A549 (cell line): ENCODE data around the gene CDHR5. TPM values are rescaled to one million over a fixed set of nuclear protein-coding genes. Genes with fewer than 3 reads are reported as not detected.

Experiments used
- ATAC-seq, 2 experiments: fragments of 200-7000 bp in 1 of 2; fragments of >200 bp in 1 of 2; cut with Nextera tagmentation in 1 of 2; cut with Tn5 transposase in 1 of 2; 3 replicates each; pipeline versions ENCODE4 v1.8.0 to v1.9.1; 2018 to 2020; ENCODE audit warnings: mild to moderate bottlenecking in 1 of 2, moderate library complexity in 1 of 2
- CTCF ChIA-PET: fragments of 300-600 bp; sonication (Branson Sonifier 250); formaldehyde crosslinking; extraction: SDS; loops from one replicate; lab custom pipeline; 2021; ENCODE audit warnings: antibody characterized with exemption, inconsistent platforms; lab: Yijun Ruan, JAX
- POLR2A ChIA-PET: fragments of 350-600 bp; formaldehyde crosslinking; extraction: SDS; loops from one replicate; lab custom pipeline; 2021; ENCODE audit warnings: antibody characterized with exemption, inconsistent platforms; lab: Yijun Ruan, JAX
- DNase-seq, 2 experiments: peaks; one replicate each; pipeline versions ENCODE4 v3.0.0 to v3.0.0-alpha.2; 2011 to 2016; ENCODE audit warnings: low read depth in 1 of 2, low spot score in 1 of 2
- FAIRE-seq: peaks from 2 replicates; lab custom pipeline; 2011; peaks lifted over from hg19 to GRCh38; lab: Jason Lieb, UNC
- H3K27ac ChIP-seq, 2 experiments: fragments of >200 bp; sonication (Bioruptor Twin); formaldehyde crosslinking; 3 replicates each; pipeline ENCODE4 v1.5.1; 2016 to 2017
- H3K4me1 ChIP-seq: fragments of >200 bp; sonication (Bioruptor Twin); formaldehyde crosslinking; 3 replicates; pipeline ENCODE4 v1.6.1; 2016
- H3K4me2 ChIP-seq: fragments of >200 bp; sonication (Bioruptor Twin); formaldehyde crosslinking; 3 replicates; pipeline ENCODE4 v1.6.1; 2016
- H3K4me3 ChIP-seq: fragments of >200 bp; sonication (Bioruptor Twin); formaldehyde crosslinking; 3 replicates; pipeline ENCODE4 v1.5.1; 2016
- H3K9me3 ChIP-seq: fragments of >200 bp; sonication (Bioruptor Twin); formaldehyde crosslinking; 3 replicates; pipeline ENCODE4 v1.6.1; 2016
- CBX8 ChIP-seq: fragments of 200-600 bp; sonication (generic); IDR thresholded peaks from 2 replicates; pipeline ENCODE4 v1.6.1; 2016
- CHD2 ChIP-seq: fragments of 150-350 bp; IDR thresholded peaks from 2 replicates; pipeline ENCODE4 v1.6.1; 2014; ENCODE audit warnings: low read length; ENCODE audit not compliant: partially characterized antibody
- EHMT2 ChIP-seq: fragments of 200-600 bp; sonication (generic); IDR thresholded peaks from 2 replicates; pipeline ENCODE4 v1.6.1; 2016; ENCODE audit warnings: antibody characterized with exemption, low read depth, mild to moderate bottlenecking, moderate library complexity
- EP300 ChIP-seq, 2 experiments: fragments of >200 bp; sonication (Bioruptor Twin); formaldehyde crosslinking; IDR thresholded peaks; 2 replicates in 1 of 2; 3 replicates in 1 of 2; pipeline ENCODE4 v1.6.1; 2016 to 2017
- ESRRA ChIP-seq: fragments of 150-350 bp; IDR thresholded peaks from 2 replicates; pipeline ENCODE4 v1.6.1; 2014; ENCODE audit warnings: mild to moderate bottlenecking, low read length, borderline replicate concordance
- FOSB ChIP-seq: fragments of 250-450 bp; sonication (Bioruptor Pico); IDR thresholded peaks from 2 replicates; pipeline ENCODE4 v1.5.0; 2020; ENCODE audit warnings: mild to moderate bottlenecking, moderate library complexity
- HOXA7 ChIP-seq: fragments of 250-450 bp; sonication (Bioruptor Pico); IDR thresholded peaks from 2 replicates; pipeline ENCODE4 v1.5.0; 2020; ENCODE audit warnings: mild to moderate bottlenecking, moderate library complexity
- HOXB13 ChIP-seq: fragments of 250-450 bp; sonication (Bioruptor Pico); IDR thresholded peaks from 2 replicates; pipeline ENCODE4 v1.5.0; 2020; ENCODE audit warnings: low read depth, mild to moderate bottlenecking, moderate library complexity
- JUN ChIP-seq, 2 experiments: fragments of >200 bp; sonication (Bioruptor Twin); formaldehyde crosslinking; IDR thresholded peaks; 2 replicates in 1 of 2; 3 replicates in 1 of 2; pipeline ENCODE4 v1.6.1; 2016 to 2017
- JUNB ChIP-seq: fragments of >200 bp; sonication (Bioruptor Twin); formaldehyde crosslinking; IDR thresholded peaks from 2 replicates; pipeline ENCODE4 v1.6.1; 2016
- POLR2A ChIP-seq: IDR thresholded peaks from 2 replicates; pipeline ENCODE4 v1.6.1; 2012; ENCODE audit warnings: mild to moderate bottlenecking, low read length
- POLR2AphosphoS2 ChIP-seq: conservative IDR thresholded peaks from 2 replicates; pipeline ENCODE4 v1.6.1; 2012; ENCODE audit warnings: low read length, improper control_type of control experiment, inconsistent platforms
- RARB ChIP-seq: fragments of 250-450 bp; sonication (Bioruptor Pico); IDR thresholded peaks from 2 replicates; pipeline ENCODE4 v1.8.0; 2021; ENCODE audit warnings: mild to moderate bottlenecking, moderate library complexity
- RCOR1 ChIP-seq: fragments of 150-350 bp; IDR thresholded peaks from 2 replicates; pipeline ENCODE4 v1.6.1; 2014; ENCODE audit warnings: antibody characterized with exemption, low read length, low read depth
- ZFP36 ChIP-seq: fragments of 450-650 bp; IDR thresholded peaks from 2 replicates; pipeline ENCODE4 v1.6.1; 2014; ENCODE audit warnings: borderline replicate concordance; ENCODE audit not compliant: partially characterized antibody
- ZNF302 ChIP-seq: fragments of 250-450 bp; sonication (Bioruptor Pico); IDR thresholded peaks from 2 replicates; pipeline ENCODE4 v1.9.0; 2021; ENCODE audit warnings: inconsistent platforms, mild to moderate bottlenecking, moderate library complexity
- ZSCAN20 ChIP-seq: fragments of 250-450 bp; sonication (Bioruptor Pico); IDR thresholded peaks from 2 replicates; pipeline ENCODE4 v1.8.0; 2022; ENCODE audit warnings: mild to moderate bottlenecking, moderate library complexity
- whole genome bisulfite sequencing: methylation state at CpG from one replicate; pipeline ENCODE4 v1.1.6; 2017; ENCODE audit errors: missing lambda C conversion rate; 5-methylcytosine and 5-hydroxymethylcytosine counted together
- polyA plus RNA-seq, 4 experiments: library from polyadenylated mRNA; depleted of rRNA in 3 of 4; stranded (reverse); fragments of >200 nt; fragmentation: RNase III in 1 of 4; extraction: RNeasy Plus Mini Kit Qiagen cat#74134 plus additional on column Dnase treatment in 1 of 4; gene quantifications; 2 replicates in 3 of 4; 3 replicates in 1 of 4; pipeline ENCODE4 v1.2.3, GENCODE V29; 2011 to 2017
- TF ChIP-seq, protein P1 (sequence below): fragments of 200-600 bp; sonication (generic); IDR thresholded peaks from 2 replicates; pipeline ENCODE4 v1.6.1; 2016; ENCODE audit warnings: antibody characterized with exemption, mild to moderate bottlenecking, moderate library complexity
- TF ChIP-seq, protein P2 (sequence below): IDR thresholded peaks from 2 replicates; pipeline ENCODE4 v1.6.1; 2012
- TF ChIP-seq, protein P3 (sequence below): IDR thresholded peaks from 2 replicates; pipeline ENCODE4 v1.6.1; 2012; ENCODE audit warnings: low read depth, borderline replicate concordance
- TF ChIP-seq, protein P4 (sequence below): fragments of >200 bp; sonication (Bioruptor Twin); formaldehyde crosslinking; IDR thresholded peaks from 3 replicates; pipeline ENCODE4 v1.5.1; 2016

The CDHR5 gene
- polyA plus RNA-seq, 2 of the 4 experiments (the other 2 are of a cell fraction): 0.08 to 0.12 TPM

DNA sequence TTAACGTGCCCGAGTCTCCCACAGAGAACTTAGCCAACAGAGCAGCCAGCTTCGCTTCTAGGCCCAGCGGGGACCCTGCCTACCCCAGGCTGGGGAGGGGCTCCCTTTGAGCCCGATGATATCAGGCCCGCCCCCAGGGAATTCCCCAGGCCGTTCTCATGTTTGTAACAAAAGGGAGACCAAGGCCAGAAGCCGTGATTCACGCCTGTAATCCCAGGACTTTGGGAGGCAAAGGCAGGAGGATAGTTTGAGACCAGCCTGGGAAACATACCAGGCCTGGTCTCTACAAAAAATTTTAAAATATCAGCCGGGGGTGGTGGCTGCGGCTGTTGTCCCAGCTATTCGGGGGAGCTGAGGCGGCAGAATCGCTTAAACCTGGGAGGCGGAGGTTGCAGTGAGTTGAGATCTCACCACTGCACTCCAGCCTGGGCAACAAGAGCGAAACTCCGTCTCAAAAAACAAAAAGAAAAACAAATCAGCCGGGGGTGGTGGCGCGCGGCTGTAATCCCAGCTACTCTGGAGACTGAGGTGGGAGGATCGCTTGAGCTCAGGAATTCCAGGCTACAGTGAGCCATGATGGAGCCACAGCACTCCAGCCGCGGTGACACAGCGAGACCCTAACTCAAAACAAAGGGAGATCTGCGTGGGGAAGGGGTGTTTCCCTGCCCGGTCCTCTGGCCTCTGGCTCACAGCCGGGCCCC is 14.0 kb upstream of the CDHR5 start:
- no peak for DNase-seq
- H3K9me3 ChIP-seq: no peaks in the 10 kb centered on the region
- H3K4me2 ChIP-seq: no peak overlapping the region
- CTCF ChIA-PET: interaction anchor here (1.0 kb wide), 1 partner anchor 84 kb away, joined by 3 read pairs; no protein-coding TSS in a partner anchor
- no peak for ATAC-seq
- no peak for FAIRE-seq
- WGBS: 88% methylated on average over 27 of the region's 28 CpGs
- H3K4me3 ChIP-seq: no peak overlapping the region
- H3K4me1 ChIP-seq: peaks cover 15% of the 10 kb centered on the region; the same call in 2 of the 3 replicates
- POLR2A ChIA-PET: no interaction called here
- no peak for TF ChIP-seq ZNF302 (CRISPR knock-in tag)
- no peak for TF ChIP-seq EHMT2
- TF ChIP-seq, protein P1, sequence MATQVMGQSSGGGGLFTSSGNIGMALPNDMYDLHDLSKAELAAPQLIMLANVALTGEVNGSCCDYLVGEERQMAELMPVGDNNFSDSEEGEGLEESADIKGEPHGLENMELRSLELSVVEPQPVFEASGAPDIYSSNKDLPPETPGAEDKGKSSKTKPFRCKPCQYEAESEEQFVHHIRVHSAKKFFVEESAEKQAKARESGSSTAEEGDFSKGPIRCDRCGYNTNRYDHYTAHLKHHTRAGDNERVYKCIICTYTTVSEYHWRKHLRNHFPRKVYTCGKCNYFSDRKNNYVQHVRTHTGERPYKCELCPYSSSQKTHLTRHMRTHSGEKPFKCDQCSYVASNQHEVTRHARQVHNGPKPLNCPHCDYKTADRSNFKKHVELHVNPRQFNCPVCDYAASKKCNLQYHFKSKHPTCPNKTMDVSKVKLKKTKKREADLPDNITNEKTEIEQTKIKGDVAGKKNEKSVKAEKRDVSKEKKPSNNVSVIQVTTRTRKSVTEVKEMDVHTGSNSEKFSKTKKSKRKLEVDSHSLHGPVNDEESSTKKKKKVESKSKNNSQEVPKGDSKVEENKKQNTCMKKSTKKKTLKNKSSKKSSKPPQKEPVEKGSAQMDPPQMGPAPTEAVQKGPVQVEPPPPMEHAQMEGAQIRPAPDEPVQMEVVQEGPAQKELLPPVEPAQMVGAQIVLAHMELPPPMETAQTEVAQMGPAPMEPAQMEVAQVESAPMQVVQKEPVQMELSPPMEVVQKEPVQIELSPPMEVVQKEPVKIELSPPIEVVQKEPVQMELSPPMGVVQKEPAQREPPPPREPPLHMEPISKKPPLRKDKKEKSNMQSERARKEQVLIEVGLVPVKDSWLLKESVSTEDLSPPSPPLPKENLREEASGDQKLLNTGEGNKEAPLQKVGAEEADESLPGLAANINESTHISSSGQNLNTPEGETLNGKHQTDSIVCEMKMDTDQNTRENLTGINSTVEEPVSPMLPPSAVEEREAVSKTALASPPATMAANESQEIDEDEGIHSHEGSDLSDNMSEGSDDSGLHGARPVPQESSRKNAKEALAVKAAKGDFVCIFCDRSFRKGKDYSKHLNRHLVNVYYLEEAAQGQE: no peak
- TF ChIP-seq HOXB13 (CRISPR knock-in tag): no peak
- no peak for TF ChIP-seq HOXA7 (CRISPR knock-in tag)
- TF ChIP-seq FOSB (CRISPR knock-in tag): no peak
- TF ChIP-seq RCOR1: no peak
- H3K27ac ChIP-seq: no peak overlapping the region

DNA sequence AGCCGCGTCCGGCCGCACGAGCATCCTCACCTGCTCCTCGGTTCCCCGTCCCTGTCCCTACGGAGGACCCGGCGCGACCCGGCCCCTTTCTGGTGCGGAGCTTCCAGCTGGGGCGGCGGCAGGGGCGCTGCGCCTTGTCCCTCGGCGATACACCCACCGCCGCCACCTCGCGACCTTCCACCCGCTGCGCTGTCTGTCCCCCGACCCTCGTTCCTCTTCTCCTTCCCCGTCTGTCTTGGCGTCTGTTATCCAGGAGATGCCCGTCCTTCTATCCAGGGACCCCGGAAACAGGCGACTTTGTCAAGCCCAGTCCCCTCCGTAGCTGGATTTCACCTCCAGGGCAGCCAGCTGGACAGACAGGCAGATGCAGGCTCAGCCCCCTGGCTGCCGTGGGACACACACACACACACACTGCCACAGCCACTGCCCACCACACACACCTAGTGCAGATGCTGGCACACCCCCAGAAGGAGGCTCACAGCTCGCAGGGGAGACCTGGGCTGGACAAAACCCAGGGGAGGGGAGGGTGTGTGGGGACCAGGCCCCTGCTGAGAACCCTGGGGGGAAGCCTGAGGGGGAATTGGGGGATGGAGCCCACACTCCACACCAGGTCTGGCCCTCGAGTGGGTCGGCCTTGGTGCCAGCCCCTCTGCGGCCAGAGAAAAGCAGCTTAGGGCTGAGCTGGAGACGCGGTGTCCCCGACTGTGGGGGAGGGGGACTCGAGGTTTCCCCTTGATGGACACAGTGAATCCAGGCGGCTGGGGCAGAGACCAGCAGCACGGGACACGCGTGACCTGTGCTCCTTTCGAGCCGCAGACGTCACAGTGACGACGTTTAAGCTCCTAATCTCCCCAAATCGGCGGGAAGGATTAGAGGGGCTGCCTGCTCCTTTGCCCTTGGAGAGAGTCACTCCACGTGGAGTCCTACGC is 13.1 kb upstream of the CDHR5 start:
- FAIRE-seq: no peak
- DNase-seq: no peak
- ChIA-PET POLR2A (no interaction called here), CTCF (interaction anchor here (1.0 kb wide), 1 partner anchor 83 kb away, joined by 3 read pairs; no protein-coding TSS in a partner anchor)
- no peak for ATAC-seq
- H3K4me2 ChIP-seq: no peak overlapping the region
- TF ChIP-seq CHD2: no peak
- no peak for TF ChIP-seq POLR2A
- TF ChIP-seq, protein P2, sequence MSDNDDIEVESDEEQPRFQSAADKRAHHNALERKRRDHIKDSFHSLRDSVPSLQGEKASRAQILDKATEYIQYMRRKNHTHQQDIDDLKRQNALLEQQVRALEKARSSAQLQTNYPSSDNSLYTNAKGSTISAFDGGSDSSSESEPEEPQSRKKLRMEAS: no peak
- H3K27ac ChIP-seq: no peak overlapping the region
- H3K4me1 ChIP-seq: peaks cover 10% of the 10 kb centered on the region; the same call in 2 of the 3 replicates
- WGBS: 93% methylated on average over 50 of the region's 55 CpGs
- H3K4me3 ChIP-seq: no peak overlapping the region
- H3K9me3 ChIP-seq: no peaks in the 10 kb centered on the region

DNA sequence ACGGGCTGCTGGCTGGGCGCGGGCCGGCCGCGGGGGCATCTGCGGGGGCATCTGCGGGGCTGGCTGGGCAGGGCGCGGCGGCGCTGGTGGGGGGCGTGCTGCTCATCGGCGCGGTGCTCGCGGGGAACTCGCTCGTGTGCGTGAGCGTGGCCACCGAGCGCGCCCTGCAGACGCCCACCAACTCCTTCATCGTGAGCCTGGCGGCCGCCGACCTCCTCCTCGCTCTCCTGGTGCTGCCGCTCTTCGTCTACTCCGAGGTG is 12.5 kb upstream of the CDHR5 start:
- POLR2A ChIA-PET: no interaction called here
- DNase-seq (no peak), FAIRE-seq (no peak), ATAC-seq (no peak)
- WGBS: 96% methylated on average over 30 of the region's 34 CpGs
- no peak overlapping the region for H3K4me2 ChIP-seq
- 0 out of 3 replicates have a peak, but pooled peaks cover 6% of the 10 kb centered on the region for H3K4me1 ChIP-seq
- H3K27ac ChIP-seq: no peak overlapping the region
- no peak overlapping the region for H3K4me3 ChIP-seq
- CTCF ChIA-PET: no interaction called here
- TF ChIP-seq ZFP36: no peak
- no peak for TF ChIP-seq CBX8
- no peaks in the 10 kb centered on the region for H3K9me3 ChIP-seq

DNA sequence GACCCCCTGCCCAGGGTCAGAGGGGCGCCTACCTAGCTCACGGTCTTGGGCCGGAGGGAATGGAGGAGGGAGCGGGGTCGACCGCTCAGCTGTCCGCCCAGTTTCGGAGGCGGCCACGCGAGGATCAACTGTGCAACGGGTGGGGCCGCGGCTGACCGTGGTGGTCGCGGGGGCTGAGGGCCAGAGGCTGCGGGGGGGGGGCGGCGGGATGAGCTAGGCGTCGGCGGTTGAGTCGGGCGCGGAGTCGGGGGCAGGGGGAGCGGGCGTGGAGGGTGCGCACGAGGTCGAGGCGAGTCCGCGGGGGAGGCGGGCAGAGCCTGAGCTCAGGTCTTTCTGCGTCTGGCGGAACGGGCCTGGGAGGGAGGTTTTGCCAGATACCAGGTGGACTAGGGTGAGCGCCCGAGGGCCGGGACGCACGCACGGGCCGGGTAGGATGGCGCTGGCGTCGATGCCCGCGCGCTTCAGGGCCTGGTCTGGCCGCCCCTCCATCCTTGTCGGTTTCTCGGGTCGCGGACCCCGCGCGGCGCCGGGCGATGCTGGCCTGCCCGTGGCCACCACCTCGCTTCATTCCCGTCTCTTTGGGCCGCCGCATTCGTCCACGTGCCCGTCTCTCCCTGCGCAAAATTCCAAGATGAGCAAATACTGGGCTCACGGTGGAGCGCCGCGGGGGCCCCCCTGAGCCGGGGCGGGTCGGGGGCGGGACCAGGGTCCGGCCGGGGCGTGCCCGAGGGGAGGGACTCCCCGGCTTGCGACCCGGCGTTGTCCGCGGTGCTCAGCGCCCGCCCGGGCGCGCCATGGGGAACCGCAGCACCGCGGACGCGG is 12.0 kb upstream of the CDHR5 start, which contains the start of gene DRD4:
Gene DRD4, plus strand, starts transcription at position 759 of the 822 bp plus-strand sequence. Its CDS starts 36 bp downstream, at position 795.
- FAIRE-seq: no peak
- Histone ChIP-seq H3K9me3 (no peaks in the 10 kb centered on the region), H3K4me2 (no peak within 1 kb of the TSS), H3K4me1 (0 out of 3 replicates have a peak, but pooled peaks cover 6% of the 10 kb centered on the region), H3K4me3 (no peak within 1 kb of the TSS), H3K27ac (no peak within 1 kb of the TSS)
- WGBS: 96% methylated on average over 84 of the region's 100 CpGs
- ChIA-PET POLR2A (no interaction called here), CTCF (no interaction called here)
- no peak for DNase-seq
- no peak for ATAC-seq
- TF ChIP-seq, protein P3, sequence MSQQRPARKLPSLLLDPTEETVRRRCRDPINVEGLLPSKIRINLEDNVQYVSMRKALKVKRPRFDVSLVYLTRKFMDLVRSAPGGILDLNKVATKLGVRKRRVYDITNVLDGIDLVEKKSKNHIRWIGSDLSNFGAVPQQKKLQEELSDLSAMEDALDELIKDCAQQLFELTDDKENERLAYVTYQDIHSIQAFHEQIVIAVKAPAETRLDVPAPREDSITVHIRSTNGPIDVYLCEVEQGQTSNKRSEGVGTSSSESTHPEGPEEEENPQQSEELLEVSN: no peak
- TF ChIP-seq JUNB (no peak), POLR2AphosphoS2 (no peak), ZFP36 (no peak), JUN (IDR thresholded peaks at IDR 0.05) (no peak), ESRRA (no peak), EP300 (IDR thresholded peaks at IDR 0.05) (no peak), ZSCAN20 (no peak), RARB (CRISPR knock-in tag) (no peak)
- TF ChIP-seq, protein P4, sequence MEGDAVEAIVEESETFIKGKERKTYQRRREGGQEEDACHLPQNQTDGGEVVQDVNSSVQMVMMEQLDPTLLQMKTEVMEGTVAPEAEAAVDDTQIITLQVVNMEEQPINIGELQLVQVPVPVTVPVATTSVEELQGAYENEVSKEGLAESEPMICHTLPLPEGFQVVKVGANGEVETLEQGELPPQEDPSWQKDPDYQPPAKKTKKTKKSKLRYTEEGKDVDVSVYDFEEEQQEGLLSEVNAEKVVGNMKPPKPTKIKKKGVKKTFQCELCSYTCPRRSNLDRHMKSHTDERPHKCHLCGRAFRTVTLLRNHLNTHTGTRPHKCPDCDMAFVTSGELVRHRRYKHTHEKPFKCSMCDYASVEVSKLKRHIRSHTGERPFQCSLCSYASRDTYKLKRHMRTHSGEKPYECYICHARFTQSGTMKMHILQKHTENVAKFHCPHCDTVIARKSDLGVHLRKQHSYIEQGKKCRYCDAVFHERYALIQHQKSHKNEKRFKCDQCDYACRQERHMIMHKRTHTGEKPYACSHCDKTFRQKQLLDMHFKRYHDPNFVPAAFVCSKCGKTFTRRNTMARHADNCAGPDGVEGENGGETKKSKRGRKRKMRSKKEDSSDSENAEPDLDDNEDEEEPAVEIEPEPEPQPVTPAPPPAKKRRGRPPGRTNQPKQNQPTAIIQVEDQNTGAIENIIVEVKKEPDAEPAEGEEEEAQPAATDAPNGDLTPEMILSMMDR: no peak
